ENCODE measurements around the gene DTX1.
A peak's percentile ranks its signal among the peaks of the same experiment; 100 is the strongest.

DTX1 gene

DNA sequence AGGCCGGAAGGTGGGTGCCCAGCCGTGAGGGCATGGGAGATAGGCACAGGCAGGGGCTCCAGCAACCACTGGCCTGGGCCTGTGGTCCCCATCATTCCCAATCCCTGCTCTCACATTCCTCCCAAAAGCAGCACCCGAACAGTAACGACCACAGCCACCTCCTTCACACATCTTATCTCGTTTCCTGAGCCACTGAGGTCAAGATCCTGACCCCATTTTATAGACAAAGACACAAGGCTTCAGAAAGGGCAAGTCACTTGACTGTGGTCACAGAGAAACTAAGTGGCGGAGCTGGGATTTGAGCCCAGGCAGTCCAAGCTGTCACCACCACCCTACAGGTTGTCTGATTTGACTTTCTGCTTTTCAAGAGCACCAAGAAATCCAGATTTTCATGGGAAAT is 38.9 kb downstream of the DTX1 start:
- DNase-seq, result no peak

DNA sequence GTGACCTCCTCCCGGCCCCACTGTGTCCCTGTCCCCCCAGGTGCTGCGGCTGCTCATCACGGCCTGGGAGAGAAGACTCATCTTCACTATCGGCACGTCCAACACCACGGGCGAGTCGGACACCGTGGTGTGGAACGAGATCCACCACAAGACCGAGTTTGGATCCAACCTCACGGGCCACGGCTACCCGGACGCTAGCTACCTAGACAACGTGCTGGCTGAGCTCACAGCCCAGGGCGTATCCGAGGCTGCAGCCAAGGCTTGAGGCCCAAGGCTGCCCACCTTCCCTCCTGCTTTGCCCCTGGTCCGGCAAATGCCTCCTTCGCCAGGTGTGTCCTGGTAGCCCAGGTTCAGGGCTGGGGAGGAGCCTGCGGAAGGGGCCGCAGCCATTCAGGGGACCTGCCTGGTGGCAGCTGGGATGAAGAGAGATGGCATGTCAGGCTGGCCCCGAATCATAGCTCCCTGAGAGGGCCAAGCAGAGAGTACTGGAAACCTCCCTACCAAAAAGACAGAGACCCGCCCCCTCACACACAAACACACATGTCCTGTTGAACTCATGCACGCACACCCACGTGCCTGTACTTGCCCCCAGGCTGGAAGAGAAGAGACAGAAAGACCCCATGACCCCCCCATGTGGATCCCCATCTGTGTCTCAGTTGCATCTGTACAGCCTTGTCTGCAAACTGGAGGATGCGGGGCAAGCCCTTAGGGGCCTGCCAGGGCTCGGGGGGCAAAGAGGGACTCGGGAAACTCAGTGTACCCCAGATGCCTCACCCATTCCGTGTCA is 40.3 kb downstream of the DTX1 start:
- DNase-seq, result no peak

DNA sequence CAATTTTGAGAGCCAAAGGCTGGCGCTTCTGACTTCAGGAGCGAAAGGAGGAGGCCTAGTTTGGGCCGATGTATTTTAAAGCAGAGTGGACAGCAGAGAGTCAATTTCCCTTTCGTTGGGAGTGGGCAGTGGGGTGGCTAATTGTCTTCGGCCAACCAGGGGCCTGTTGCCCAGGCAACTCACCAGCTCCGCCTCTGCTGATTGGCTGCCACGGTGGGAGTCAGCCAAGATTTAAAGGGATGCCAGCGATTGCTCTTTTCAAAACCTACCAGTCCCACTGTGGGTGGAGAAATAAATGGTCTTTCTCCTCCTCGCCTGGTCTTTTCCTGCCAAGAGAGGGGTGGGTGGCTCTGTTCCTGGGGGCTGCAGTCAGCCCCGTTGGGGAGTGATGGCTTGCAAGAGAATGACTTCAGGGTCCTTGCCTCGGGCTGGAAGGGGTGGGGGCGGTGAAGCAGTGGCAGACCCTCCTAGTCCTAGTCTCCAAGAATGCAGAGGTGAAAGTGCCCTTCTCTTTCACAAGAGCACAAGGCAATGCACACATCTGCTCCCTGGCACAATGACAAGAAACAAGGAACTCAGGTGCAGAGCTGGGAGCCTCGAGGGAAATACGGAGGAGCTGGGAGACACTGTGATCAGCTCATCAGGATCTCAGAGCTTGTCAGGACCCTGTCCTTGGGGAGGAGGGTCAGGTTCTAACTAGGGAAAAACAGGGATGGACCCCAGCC is 41.3 kb downstream of the DTX1 start:
- no peak for DNase-seq

DNA sequence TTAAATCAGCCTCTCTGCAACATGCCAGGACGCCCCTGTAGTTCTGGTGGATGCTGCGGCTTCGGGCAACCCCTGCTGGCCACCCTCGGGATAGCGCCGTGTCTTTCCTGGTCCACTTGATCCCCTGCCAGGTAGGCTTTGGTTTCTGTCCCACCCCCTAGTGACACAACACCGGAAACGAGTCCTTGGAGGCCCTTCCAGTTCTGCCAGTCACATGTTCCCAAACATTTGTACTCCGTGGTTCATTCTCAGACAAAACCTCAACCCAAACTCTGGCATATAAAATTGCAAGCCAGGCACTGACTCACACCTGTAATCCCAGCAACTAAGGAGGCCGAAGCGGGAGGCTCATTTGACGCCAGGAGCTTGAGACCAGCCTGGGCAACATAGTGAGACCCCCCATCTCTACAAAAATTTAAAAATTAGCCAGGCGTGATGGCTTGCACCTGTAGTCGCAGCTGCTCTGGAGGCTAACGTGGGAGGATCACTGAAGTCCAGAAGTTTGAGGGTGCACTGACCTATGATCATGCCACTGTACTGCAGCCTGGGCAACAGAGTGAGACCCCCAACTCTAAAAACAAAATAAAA is 42.0 kb downstream of the DTX1 start:
- DNase-seq, result peak; percentile 20

DNA sequence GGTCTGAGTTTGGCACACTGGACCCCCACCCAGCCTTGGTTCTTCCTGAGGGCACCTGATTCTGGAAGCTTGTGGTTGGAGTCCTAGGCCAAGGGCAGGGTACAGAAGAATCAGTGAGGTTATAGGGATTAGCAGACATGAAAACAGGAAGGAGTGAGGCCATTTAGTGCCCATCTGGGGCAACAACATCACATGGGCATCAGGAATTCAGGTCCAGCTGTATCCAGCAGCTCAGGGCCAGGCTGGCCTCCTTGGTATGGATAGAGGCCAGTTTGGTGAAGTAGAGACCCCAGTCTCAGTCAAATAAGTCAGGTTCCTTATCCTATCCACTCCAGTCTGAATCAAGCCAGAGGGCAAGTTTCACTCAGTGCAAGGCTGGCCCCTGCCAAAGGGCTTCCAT is 42.8 kb downstream of the DTX1 start:
- no peak for DNase-seq

DNA sequence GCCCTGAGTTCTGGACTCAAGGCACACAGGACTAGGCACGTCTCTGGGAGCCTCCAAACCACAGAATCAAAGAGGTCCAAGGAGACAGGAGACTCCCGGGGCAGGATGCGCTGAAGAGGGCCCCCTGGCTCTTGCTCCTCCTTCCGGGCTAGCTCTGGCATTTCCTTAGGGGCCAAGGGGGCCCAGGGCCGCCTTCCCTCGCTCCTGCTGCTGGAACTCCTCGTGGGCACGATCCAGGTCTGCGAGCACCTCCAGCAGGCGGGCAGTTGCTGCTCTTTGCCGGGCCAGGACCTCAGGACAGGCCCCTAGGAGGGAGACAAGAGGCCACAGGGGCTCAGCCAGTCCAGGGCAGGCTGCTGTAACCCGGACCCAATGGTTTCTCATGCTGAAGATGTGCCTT is 43.2 kb downstream of the DTX1 start:
- DNase-seq, result no peak

DNA sequence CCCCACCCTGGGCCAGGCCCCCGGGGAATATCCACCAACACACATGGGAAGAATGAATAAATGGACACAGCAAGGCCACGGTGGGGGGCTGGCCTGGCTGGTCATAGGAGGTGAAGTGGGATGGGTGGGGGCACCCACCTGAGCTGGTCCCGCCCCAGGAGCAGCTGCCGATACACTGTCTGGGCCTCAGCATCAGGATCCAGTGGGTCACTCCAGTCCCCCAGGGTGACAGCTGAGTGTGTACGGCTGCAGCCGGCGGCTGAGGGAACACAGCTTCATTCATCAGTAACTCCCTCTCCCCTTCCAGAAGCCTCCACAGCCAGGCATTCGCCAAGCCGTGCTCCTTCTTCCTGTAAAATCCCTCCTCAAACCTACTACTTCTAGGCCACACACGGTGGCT is 45.2 kb downstream of the DTX1 start:
- DNase-seq, result no peak

DNA sequence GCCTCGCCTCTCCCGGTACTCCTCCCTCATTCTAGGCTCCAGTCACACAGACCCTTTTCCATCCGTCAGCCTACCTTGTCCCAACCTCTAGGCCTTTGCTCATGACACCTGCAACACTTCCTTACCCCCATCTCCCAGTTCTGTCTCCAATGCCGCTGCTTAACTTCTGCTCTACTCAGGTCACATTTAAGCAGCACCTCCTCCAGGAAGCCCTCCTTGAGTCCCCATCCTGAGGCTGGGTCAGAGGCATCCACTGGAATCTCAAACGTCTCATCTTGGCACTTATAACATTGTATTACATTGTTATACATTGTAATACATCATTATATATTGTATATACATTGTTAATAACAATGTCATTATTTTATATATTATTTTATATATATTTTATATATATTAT is 46.3 kb downstream of the DTX1 start:
- DNase-seq, result no peak

DNA sequence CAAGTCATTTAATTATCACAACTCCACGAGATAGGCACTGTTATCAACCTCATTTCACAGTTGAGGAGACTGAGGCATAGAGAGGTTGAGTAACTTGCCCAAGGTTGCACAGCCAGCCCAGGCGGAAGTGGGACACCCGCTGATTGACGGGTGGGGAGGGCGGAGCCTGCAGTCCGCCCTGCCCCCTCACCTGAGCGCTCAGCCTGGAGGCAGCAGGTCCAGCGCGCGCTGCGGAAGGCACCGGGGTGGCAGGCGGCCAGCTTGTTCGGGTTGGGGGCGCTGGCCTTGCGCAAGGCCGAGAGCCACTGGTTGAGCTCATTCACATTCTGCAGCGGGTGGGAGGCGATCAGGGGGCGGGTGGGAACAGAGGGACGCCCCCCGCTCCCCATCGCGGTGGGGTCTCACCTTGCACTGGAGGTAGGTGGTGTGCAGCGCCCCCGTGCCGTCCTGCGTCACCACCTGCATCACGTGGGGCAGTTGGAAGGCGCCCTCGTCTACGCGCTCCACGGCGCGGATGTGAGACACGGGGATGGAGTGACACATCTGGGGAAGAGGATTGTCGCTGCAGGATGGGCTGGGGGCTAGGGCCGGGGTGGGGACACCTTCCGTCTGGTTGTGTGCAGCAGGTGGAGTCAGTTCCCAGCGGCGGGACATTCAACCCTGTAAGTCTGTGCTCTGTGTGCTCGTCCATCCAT is 47.4 kb downstream of the DTX1 start:
- no peak for DNase-seq

DNA sequence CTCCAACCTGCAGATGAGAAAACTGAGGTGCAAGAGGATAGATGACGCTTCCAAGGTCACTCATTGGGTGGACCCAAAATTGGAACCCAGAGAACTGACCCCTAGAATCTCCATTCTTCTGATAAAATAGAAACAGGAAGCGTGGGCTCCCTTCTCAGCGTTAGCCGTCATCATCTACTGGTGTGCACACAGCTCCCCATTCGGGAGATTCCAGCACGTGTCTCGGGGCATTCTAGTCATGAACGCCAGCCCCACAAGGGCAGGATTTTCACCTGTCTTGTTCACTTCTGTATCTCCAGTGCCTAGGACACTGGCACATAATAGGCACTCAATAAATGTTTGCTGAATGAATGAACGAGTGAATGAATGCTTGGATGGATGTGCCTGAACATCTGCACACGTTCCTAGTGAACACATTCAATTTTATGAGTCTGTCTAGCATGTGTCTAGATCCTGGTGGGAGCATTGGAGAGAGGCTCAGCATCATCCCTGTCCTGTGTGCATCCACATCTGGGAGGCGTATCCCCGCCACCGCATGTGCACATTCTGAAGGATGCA is 48.5 kb downstream of the DTX1 start:
- DNase-seq, result no peak

DNA sequence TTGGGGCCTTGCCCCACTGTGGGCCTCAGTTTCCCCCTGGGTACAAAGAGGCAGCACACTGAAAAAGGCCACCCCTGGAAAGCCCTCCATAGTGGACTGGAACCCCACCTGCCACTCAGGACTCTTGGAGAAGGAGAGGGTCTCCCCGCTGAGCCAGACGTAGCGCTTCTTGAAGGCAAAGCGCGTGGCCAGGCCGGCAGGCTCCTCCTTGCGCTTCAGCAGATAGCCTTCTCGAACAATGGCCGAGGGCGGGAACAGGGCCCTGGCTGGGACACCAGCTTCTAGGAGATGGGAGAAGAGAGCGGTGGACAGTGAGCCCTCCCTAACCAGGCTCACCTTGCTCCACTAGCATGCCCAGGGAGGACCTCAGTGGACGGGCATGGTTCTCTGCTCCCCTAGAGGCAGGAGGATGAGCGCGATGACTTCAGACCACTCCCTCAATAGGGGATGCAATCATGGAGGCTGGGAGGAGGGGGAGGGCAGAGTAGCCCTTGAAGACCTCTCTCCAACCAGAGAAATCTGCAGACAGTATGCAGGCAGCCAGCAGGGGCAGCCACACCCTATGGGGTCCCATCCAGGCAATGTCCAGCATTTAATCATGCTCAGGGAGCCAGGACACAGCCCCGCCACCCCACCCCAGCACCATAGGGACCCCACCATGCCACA is 49.2 kb downstream of the DTX1 start:
- DNase-seq, result no peak

DNA sequence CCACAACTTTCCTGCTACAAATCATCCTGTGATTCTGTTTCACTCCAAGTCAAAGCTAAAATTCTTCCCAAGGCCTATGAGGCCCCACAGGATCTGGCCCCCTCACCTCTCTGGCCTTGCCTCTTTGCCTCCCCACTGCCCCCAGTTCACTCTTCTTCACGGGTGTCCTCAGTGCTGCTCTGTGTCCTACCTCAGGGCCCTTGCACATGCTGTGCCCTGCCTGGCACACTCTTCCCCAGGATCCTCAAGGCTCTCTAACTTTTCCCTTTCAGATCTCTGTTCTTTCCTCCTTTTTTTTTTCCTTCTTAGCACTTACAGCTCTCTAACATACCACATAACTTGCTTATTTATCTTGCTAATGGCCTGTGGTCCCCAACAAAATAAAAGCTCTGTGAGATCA is 49.8 kb downstream of the DTX1 start:
- DNase-seq, result no peak

DNA sequence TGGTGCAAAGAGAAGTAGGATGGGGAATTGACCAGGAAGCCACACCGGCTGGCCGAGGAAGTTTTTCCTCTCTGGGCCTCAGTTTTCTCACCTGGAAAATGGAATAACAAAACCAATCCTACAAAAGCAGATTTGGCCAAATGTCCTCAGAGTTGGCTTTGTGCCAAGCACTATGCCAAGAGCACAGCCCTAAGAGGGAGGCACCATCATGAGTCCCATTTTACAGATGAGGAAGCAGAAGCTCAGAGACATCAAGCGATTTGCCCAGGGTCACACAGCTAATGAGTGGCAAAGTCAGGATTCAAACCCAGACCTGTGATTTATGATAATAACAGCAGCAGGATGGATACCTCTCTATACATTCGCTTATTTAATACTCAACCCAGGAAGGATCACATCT is 51.8 kb downstream of the DTX1 start:
- DNase-seq, result no peak

DNA sequence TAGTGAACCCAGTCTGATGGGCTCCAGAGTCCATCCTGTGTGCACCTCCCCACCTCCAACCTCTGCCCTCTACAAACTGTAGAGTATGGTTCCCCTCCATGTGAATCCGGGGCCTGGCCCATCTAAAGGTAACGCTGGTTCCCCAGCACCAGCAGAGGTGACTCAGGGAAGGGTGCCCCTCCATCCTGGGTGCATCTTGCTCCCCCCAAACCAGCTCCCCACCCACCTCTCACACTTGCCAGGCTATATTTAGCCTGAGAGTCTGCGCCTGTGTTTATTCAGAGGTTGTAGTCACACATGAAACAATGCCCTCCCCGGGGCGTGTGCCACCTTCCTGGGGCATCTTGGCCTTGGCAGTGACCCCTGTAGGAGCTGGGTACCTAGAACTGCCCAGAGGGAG is 52.8 kb downstream of the DTX1 start:
- no peak for DNase-seq

DNA sequence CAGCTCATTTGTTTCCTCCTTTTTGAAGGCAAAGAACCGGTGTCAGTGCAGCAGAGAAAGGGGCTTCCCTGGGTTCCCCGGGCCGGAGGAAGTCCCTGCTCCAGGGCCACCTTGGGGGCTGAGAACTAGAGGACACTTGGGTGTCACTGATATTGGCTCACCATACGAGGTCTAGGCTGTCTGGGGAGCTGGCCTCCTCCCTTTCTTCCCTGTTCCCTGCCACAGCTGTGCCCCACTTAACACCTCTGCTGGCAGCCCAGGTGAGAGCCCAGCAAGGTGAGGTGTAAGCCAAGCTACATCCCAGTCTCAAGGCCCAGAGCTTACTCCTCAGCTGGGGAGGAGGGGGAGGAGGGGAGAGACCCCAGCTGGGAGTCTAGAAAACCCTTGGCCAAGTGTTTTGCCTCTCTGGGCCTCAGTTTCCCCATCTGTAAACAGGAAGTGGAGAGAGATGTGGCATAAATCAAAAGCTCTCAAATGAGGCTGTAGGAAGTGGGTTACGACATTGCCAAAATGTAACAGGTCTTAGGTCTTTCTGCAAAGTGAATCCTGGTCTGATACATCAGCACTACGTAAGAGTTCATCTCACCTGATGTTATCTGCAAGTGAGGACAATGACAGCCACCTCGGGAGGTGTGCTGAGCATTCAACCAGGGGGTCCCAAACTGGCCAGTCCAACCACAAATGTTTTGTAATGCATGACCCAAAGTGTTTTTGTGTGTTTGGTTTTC is 53.5 kb downstream of the DTX1 start:
- no peak for DNase-seq

DNA sequence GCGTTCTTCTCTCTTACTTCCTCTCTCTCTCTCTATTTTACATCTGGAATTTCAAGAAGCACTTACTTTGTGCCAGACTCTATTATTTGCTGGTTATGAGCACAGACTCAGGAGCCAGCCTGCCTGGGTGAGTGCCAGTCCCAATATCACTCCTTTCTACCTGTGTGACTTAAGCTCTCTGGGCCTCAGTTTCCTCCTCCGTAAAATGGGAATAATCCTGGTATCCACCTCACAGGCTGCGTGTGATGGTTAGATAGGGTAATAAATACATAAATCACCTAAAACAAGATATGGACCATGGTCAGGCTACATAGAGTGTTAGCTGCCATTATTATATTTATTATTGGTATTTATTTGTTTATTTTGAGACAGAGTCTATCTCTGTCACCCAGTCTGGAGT is 54.7 kb downstream of the DTX1 start:
- no peak for DNase-seq

DNA sequence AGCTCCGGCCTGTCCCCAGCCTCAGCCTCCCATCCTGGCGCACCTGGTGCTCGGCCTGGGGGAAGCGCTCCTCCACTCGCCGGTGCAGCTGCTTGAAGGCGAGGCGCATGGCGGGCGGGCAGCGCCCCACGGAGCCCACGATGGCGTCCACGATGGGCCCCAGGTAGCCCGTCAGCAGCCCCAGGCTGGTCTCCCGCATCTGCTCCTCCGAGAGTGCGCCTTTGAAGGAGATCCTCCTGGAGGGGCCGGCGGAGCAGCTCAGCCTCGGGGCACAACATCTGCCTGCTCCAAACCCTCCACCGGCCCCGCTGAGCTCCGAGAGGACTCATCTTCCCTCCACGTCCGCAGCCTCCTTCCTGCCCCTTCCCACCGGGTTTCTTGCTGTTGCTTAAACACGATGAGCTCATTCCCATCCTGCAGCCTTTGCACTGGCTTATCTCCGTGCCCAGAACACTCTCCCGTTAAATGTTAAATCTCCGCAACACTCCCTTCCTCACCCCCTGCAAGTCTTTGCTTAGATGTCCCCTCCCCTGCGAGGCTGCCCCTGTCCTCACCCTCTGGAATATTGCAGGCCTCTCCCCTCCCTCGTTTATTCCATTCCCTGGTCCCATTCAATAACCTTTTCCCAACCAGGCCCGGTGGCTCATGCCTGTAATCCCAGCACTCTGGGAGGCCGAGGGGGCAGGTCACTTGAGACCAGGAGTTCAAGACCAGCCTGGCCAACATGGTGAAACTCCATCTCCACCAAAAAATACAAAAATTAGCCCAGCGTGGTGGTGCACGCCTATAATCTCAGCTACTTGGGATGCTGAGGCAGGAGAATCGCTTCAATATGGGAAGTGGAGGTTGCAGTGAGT is 55.7 kb downstream of the DTX1 start:
- DNase-seq, result no peak

DNA sequence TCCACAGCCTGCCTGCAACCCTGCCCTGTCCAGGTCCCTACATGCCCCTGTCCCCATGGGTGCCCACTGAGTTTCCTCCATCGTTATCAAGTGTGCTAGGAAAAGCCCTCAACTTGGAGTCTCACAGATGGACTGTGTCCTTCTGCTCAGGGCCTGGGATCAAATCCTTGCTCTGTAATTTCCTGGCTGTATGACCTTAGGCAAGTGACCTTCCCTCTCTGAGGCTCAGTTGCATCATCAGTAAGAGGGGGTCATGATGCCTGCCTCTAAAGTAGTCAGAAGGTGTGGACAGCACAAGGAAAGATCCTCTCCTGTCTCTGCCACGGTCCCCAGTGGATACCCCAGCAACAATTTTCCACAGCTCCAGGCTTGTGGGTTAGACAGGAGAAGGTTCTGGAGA is 56.9 kb downstream of the DTX1 start:
- no peak for DNase-seq

DNA sequence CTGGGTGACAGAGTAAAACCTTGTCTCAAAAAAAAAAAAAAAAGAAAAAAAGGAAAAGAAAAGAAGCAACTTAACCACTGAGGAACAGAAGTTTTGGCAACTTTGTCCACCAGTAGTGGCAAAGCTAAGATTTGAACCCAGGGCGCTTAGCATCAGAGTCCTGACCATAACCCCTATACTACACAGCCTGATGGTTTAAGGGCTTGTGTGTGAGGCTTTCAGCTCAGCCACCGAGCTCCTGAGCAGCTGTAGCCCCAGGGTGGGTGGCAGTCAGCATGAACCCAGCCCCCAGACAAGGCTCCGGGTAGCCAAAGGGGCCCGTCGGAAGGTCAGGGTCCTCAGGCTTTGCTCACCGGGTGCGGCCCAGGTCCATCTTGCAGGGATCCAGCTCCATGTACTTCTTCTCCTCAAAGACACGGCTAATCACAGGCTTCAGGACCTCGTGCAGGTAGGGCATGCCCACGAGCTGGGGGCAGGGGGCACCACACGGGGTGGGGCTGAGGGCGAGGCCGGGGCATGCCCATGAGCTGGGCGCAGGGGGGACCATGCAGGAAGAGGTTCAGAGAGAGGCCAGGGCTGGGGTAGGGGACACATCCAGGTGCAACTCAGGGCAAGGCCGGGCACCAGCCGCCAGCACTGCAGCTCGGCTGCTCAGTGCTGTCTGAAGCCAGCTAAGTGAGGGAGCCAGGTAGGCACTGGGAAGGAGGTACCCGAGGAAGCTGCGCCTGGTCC is 58.1 kb downstream of the DTX1 start:
- no peak for DNase-seq

DNA sequence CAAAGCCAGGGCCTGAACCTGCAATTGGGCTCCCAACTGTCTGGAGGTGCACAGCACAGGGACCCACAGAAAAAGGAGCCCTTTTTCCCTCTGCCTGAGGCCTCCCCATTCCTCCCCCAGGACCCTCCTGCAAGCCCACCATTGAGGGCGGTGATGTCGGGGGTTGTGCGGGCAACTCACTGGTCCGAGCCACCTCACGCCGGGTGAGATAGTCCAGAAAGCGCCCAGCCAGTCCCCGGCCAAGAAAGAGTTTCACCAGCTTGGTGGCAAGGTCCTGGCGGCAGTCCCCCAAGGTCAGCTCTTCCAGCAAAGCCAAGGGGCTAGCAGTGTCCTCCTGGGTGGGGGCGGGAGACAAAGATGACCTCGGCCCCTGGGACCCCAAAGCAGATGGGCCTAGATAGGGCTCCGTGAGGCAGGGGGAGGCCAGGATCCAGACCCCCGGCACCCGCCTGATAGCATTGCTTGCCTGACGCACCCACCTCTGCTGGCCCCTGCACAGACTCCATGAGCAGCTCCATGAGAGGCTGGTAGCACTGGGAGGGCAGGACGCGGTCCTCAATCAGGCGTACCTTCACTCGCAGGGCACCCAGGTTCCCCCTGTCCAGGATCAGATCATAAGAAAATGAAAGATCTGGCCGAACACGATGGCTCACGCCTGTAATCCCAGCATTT is 59.1 kb downstream of the DTX1 start:
- no peak for DNase-seq
